ENCODE measurements around the gene SAE1. TPM values are rescaled to one million over a fixed set of nuclear protein-coding genes. Genes with fewer than 3 reads are reported as not detected.

Gene SAE1
- total and polyA plus RNA-seq, 2 of the 4 experiments (the other 2 are of a cell fraction): 165 to 184 TPM

- DNase-seq: no peak
- no peak overlapping the region for H3K4me3 ChIP-seq (ENCODE audit: insufficient read depth, low read depth, low read length)
- peaks cover 5% of the 10 kb centered on the region for H3K36me3 ChIP-seq (ENCODE audit: control insufficient read depth, insufficient read depth, low read length)
- no peak overlapping the region for H2AFZ ChIP-seq (replicated peaks; ENCODE audit: low read length, poor library complexity)
- H2BK5ac ChIP-seq (ENCODE audit: low read depth, low read length, poor library complexity, severe bottlenecking): peak overlapping the region; percentile 40
- no peak overlapping the region for H2AK9ac ChIP-seq (replicated peaks; ENCODE audit: low read depth, low read length, poor library complexity)
- no peak for ATAC-seq (ENCODE audit: low read depth)
- H3K9ac ChIP-seq (ENCODE audit: low read depth, low read length): no peak overlapping the region
- peak overlapping the region; percentile 22 for H3K14ac ChIP-seq (replicated peaks; ENCODE audit: low read depth, low read length)
- H3K4me1 ChIP-seq (ENCODE audit: control insufficient read depth, insufficient read depth, low read length): peaks cover 14% of the 10 kb centered on the region
- H4K91ac ChIP-seq (ENCODE audit: insufficient read depth, low read depth, low read length): no peak overlapping the region
- peaks cover 0 to 49% of the 10 kb centered on the region in 2 experiments; a peak in 2 of 4 replicates for H3K79me1 ChIP-seq (ENCODE audit: low read depth in 1 of 2, low read length in 2 of 2)
- H4K20me1 ChIP-seq (ENCODE audit: insufficient read depth, low read length): peaks cover 78% of the 10 kb centered on the region
- no peaks in the 10 kb centered on the region for H3K9me3 ChIP-seq (ENCODE audit: control insufficient read depth, insufficient read depth, low read length)
- POLR2A ChIA-PET (ENCODE audit: unreplicated experiment): no interaction called here
- in situ Hi-C loops (cut with MboI; ENCODE audit: low sequenced_read_pairs) (no loop called here), intact Hi-C loops (cut with micrococcal nuclease) (loop anchor here (5.0 kb wide), 1 partner anchor 108 kb away; no protein-coding TSS in a partner anchor), dilution Hi-C loops (cut with HindIII; ENCODE audit: low sequenced_read_pairs, unreplicated experiment) (no loop called here)
- 0 out of 2 replicates have a peak overlapping the region, but pooled peaks have one; percentile 11 for H3K4ac ChIP-seq (ENCODE audit: low read depth, low read length)
- no peak overlapping the region for H4K8ac ChIP-seq (ENCODE audit: low read depth in 2 of 2, low read length in 2 of 2)
- peak overlapping the region; percentile 17; the same call in 1 of the 2 replicates for H2AK5ac ChIP-seq (ENCODE audit: low read depth, low read length)
- H2BK15ac ChIP-seq (ENCODE audit: low read depth, low read length): no peak overlapping the region
- H3K27me3 ChIP-seq (ENCODE audit: control insufficient read depth, insufficient read depth, low read length): no peaks in the 10 kb centered on the region
- peak overlapping the region; percentile 43; the same call in 1 of the 2 replicates for H4K5ac ChIP-seq (ENCODE audit: low read depth, low read length)
- no peak overlapping the region for H2BK20ac ChIP-seq (ENCODE audit: low read depth, low read length)
- H3K27ac ChIP-seq (ENCODE audit: insufficient read depth, low read length): no peak overlapping the region; the same call in 1 of the 2 replicates
- H3K56ac ChIP-seq (ENCODE audit: extremely low read depth, insufficient read depth, low read length): no peak overlapping the region
- no TSS peak for BruUV-seq (replicated peaks)
- 52% methylated on average over 2 of the region's 2 CpGs; no CpG with 5 or more reads in 1 of the 2 experiments for WGBS, 2 experiments (ENCODE audit: extremely low coverage in 2 of 2, insufficient read length in 1 of 2)
- CTCF ChIA-PET: no interaction called here
- peaks cover 7% of the 10 kb centered on the region for H3K9me1 ChIP-seq (ENCODE audit: insufficient read depth, low read length)
- TF ChIP-seq BHLHE40 (IDR thresholded peaks at IDR 0.05; ENCODE audit: low read depth, low read length) (no peak), RCOR1 (IDR thresholded peaks at IDR 0.05; ENCODE audit: insufficient replicate concordance, low read length) (no peak), MAZ (IDR thresholded peaks at IDR 0.05; ENCODE audit: borderline replicate concordance, low read depth, low read length) (no peak), CEBPB (IDR thresholded peaks at IDR 0.05; ENCODE audit: low read depth, low read length) (no peak), CTCF (conservative IDR thresholded peaks at IDR 0.05; ENCODE audit: low read depth, low read length) (no peak), RFX5 (IDR thresholded peaks at IDR 0.05; ENCODE audit: low read depth, low read length) (no peak)
- H3K23ac ChIP-seq (ENCODE audit: low read depth, low read length): peak overlapping the region; percentile 14; the same call in 1 of the 2 replicates
- H2BK120ac ChIP-seq (ENCODE audit: low read depth, low read length): no peak overlapping the region
- no peak overlapping the region for H3K18ac ChIP-seq (ENCODE audit: low read depth, low read length)
- peak overlapping the region; percentile 28 for H3K4me2 ChIP-seq (ENCODE audit: low read depth, low read length)
These were observed 3.9 kb downstream of the SAE1 start for GRCh38 chr19:47134545-47134944.

Data from IMR-90 (cell line).